GM19023 (cell line): ENCODE data around the gene ERICH4.
A peak's percentile ranks its signal among the peaks of the same experiment; 100 is the strongest.
"Not testable (repeated sequence)": the region's sequence is repeated elsewhere in the genome, so short reads cannot be mapped to it uniquely, and the experiment has no call there.

Experiments used
- ATAC-seq: cut with Tn5 transposase; IDR thresholded peaks from one replicate; pipeline ENCODE4 v1.9.1; 2021; ENCODE audit warnings: mild to moderate bottlenecking, moderate library complexity; ENCODE audit not compliant: unreplicated experiment

Gene ERICH4

GRCh38 chr19:41442473-41443355 is at the start of gene ERICH4:
Gene ERICH4, plus strand, starts transcription at chr19:41443156. Its CDS starts 14 bp downstream, at chr19:41443170.
- ATAC-seq = no peak

GRCh38 chr19:41395355-41395754 is 47.6 kb upstream of the ERICH4 start:
- ATAC-seq = no peak

GRCh38 chr19:41397086-41398049 is 45.6 kb upstream of the ERICH4 start, which contains the start of the genes BCKDHA and EXOSC5:
Gene BCKDHA, plus strand, starts transcription at chr19:41397818. Its CDS starts 10 bp downstream, at chr19:41397828.
Gene EXOSC5, minus strand, starts transcription at chr19:41397359. Its CDS starts 31 bp downstream, at chr19:41397328.
- peak; percentile 88 for ATAC-seq

GRCh38 chr19:41398050-41398418 is 44.9 kb upstream of the ERICH4 start:
- no peak for ATAC-seq

GRCh38 chr19:41398598-41398997 is 44.4 kb upstream of the ERICH4 start:
- no peak for ATAC-seq

- ATAC-seq = no peak
These were observed 43.9 kb upstream of the ERICH4 start for GRCh38 chr19:41399091-41399490.

GRCh38 chr19:41399525-41399924 is 43.4 kb upstream of the ERICH4 start:
- ATAC-seq = no peak

GRCh38 chr19:41401483-41401882 is 41.5 kb upstream of the ERICH4 start:
- ATAC-seq = no peak

- ATAC-seq = no peak
These were observed 40.9 kb upstream of the ERICH4 start for GRCh38 chr19:41402010-41402409.

GRCh38 chr19:41403181-41403970 is 39.6 kb upstream of the ERICH4 start:
- ATAC-seq = no peak

GRCh38 chr19:41405776-41406175 is 37.2 kb upstream of the ERICH4 start:
- ATAC-seq = no peak

GRCh38 chr19:41407271-41407670 is 35.7 kb upstream of the ERICH4 start:
- no peak for ATAC-seq

GRCh38 chr19:41408256-41408655 is 34.7 kb upstream of the ERICH4 start:
- no peak for ATAC-seq

GRCh38 chr19:41408846-41409245 is 34.1 kb upstream of the ERICH4 start:
- ATAC-seq = not testable (repeated sequence)

- ATAC-seq = no peak
These were observed 33.7 kb upstream of the ERICH4 start for GRCh38 chr19:41409288-41409687.

GRCh38 chr19:41410336-41411054 is 32.5 kb upstream of the ERICH4 start:
- ATAC-seq = no peak

- ATAC-seq = no peak
These were observed 31.6 kb upstream of the ERICH4 start for GRCh38 chr19:41411100-41411967.

- ATAC-seq = no peak
These were observed 31.0 kb upstream of the ERICH4 start for GRCh38 chr19:41411968-41412265.

- ATAC-seq = no peak
These were observed 30.0 kb upstream of the ERICH4 start for GRCh38 chr19:41412953-41413352.
